Left lung (tissue), 10 donors: ENCODE data around the gene PTTG1IP. TPM values are rescaled to one million over a fixed set of nuclear protein-coding genes. Genes with fewer than 3 reads are reported as not detected.
A peak's percentile ranks its signal among the peaks of the same experiment; 100 is the strongest.

Source experiments
- ATAC-seq: fragments of 200-7000 bp; cut with Tn5 transposase; one replicate; pipeline ENCODE4 v1.9.1; 2020; ENCODE audit warnings: moderate library complexity
- DNase-seq, 4 donors: peaks; one replicate each; pipeline ENCODE4 v3.0.0-alpha.2; 2013 to 2020
- H3K27ac ChIP-seq, 2 donors: fragments of 200-600 bp; sonication (generic) in 1 of 2; one replicate each; pipeline versions ENCODE4 v1.5.0 to v1.8.0; 2020 to 2021
- H3K27me3 ChIP-seq, 2 donors: fragments of 200-600 bp; sonication (generic) in 1 of 2; one replicate each; pipeline versions ENCODE4 v1.5.0 to v1.8.0; 2020 to 2021
- H3K36me3 ChIP-seq, 2 donors: fragments of 200-600 bp; sonication (generic) in 1 of 2; one replicate each; pipeline versions ENCODE4 v1.5.0 to v1.8.0; 2020 to 2021
- H3K4me1 ChIP-seq, 2 donors: fragments of 200-600 bp; one replicate each; pipeline ENCODE4 v1.8.0; 2021
- H3K4me3 ChIP-seq, 2 donors: fragments of 200-600 bp; sonication (generic) in 1 of 2; one replicate each; pipeline versions ENCODE4 v1.5.0 to v1.8.0; 2020 to 2021; ENCODE audit warnings: mild to moderate bottlenecking in 1 of 2
- H3K9me3 ChIP-seq, 2 donors: fragments of 200-600 bp; sonication (generic) in 1 of 2; one replicate each; pipeline versions ENCODE4 v1.5.0 to v1.8.0; 2020 to 2021
- intact Hi-C, 2 donors: fragments of 100-400 bp; cut with DNase I; formaldehyde crosslinking; loops; one replicate each; pipeline versions ENCODE4 v1.11.2 to v1.14.2; 2022
- polyA plus RNA-seq, 6 donors: library from polyadenylated mRNA; unstranded; fragments of 120-200 nt; gene quantifications; one replicate each; pipeline ENCODE4 v1.2.1, GENCODE V29; 2013; ENCODE audit not compliant: insufficient read length in 6 of 6
- total RNA-seq, 2 donors: library from RNA; stranded (reverse); fragmentation: NEBNext Ultra II Directional; extraction: Animal tissue kit (Norgen Biotek cat#: 25700); gene quantifications; one replicate each; pipeline ENCODE4 v1.2.1, GENCODE V29; 2021
- TF ChIP-seq, protein P1 (sequence below), 2 donors: fragments of 200-600 bp; sonication (generic) in 1 of 2; IDR thresholded peaks; one replicate each; pipeline versions ENCODE4 v1.5.0 to v1.8.0; 2021; ENCODE audit warnings: antibody characterized with exemption in 2 of 2
- donor health status: DM: no; HTN: yes; CAD: no.
- donor health status: DM: no; HTN: no; CAD: no.

The PTTG1IP gene
- total and polyA plus RNA-seq, 8 donors = 195 to 263 (median 217) TPM

DNA sequence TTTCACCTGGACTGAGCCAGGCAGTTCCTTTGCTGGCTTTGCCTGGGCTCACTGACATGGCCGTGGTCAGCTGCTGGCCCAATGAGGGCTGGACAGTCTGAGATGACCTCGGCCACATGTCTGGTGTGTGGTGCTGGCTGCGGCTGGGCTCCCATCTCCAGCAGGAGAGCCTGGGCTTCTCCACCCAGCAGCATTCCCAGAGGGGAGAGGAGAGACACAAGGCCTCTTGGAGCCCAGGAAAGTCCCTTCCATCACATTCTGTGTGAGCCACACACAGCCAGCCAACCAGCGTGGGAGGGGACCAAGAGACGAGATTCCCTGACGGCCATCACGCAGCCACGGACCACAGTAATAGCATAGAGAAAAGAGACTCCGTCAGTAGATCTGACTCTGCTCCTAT lies 34.5 kb downstream of the PTTG1IP start:
- Histone ChIP-seq H3K27ac (no peak overlapping the region), H3K4me3 (no peak overlapping the region), H3K27me3 (peaks cover 0 to 18% of the 10 kb centered on the region in 2 donors), H3K36me3 (no peaks in the 10 kb centered on the region), H3K4me1 (no peaks in the 10 kb centered on the region), H3K9me3 (no peaks in the 10 kb centered on the region)
- DNase-seq (peak in 1 of 4 donors; percentile 28), ATAC-seq (no peak)
- intact Hi-C loops = no loop called here
- TF ChIP-seq, protein P1, sequence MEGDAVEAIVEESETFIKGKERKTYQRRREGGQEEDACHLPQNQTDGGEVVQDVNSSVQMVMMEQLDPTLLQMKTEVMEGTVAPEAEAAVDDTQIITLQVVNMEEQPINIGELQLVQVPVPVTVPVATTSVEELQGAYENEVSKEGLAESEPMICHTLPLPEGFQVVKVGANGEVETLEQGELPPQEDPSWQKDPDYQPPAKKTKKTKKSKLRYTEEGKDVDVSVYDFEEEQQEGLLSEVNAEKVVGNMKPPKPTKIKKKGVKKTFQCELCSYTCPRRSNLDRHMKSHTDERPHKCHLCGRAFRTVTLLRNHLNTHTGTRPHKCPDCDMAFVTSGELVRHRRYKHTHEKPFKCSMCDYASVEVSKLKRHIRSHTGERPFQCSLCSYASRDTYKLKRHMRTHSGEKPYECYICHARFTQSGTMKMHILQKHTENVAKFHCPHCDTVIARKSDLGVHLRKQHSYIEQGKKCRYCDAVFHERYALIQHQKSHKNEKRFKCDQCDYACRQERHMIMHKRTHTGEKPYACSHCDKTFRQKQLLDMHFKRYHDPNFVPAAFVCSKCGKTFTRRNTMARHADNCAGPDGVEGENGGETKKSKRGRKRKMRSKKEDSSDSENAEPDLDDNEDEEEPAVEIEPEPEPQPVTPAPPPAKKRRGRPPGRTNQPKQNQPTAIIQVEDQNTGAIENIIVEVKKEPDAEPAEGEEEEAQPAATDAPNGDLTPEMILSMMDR (IDR thresholded peaks at IDR 0.05) = no peak

DNA sequence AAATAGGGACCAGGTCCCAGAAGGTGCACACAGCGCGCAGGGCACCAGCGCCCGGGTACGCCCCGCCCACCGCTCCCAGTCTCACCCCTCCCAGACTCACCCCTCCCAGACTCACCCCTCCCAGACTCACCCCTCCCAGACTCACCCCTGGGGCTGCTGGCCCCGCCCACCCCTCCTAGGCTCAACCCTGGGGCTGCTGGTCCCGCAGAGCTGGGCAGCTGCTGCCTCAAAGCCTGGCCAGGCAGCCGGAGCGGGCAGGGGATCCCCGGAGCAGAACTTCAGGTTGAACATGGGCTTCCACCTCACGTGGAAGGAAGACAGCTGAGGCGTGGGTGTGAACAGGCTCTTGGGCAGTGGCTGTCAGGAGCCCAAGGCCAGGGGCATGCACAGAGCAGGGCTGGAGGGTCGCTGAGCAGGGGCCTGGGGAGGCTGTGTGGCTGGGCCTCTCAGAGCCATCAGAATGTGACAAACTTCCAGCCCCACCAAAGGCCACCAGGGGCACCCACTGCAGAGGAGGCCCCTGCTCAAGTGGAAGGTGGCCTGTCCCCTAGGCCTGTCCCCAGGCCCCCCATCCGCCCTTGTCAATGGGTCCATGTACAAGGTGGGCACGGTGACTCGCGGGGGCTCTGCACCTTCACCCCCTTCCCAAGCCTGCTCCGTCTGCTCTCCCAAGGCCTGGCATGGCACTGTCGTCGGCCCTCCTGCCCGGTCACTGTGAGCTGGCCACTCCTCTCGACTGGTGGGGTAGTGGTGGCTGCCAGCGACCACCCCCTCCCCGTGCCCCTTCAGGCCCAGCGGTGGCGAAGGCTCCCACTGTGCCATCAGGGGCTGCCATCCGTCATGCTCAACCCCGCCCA lies 35.2 kb downstream of the PTTG1IP start:
- no peak for ATAC-seq

DNA sequence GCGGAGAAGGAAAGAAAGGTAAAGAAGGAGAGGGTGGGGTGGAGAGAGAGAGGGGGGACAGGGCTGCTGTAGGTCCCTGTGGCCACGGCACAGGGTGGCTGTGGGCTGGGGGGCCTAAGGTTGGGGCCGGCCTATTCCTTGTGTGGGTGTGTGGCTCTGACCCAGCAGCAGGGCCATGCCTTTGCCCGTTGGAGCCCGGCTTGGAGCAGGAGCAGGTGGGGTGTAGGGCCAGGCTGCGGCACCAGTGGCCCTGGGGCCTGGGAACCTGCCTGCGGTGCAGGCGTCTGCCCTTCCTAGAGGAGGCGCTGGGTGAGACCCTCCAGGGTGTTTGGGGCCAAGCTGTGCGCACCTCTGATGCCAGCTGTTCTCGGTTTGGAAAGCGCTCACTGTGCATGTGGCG lies 36.0 kb downstream of the PTTG1IP start:
- Histone ChIP-seq H3K4me3 (no peak overlapping the region), H3K27ac (no peak overlapping the region), H3K27me3 (peaks cover 0 to 12% of the 10 kb centered on the region in 2 donors), H3K9me3 (no peaks in the 10 kb centered on the region), H3K4me1 (no peaks in the 10 kb centered on the region), H3K36me3 (no peaks in the 10 kb centered on the region)
- DNase-seq (peak in 1 of 4 donors; percentile 10), ATAC-seq (no peak)
- TF ChIP-seq, protein P1 (IDR thresholded peaks at IDR 0.05) = no peak
- intact Hi-C loops = no loop called here

More for the DNA sequence above, 35.2 kb downstream of the PTTG1IP start:
- intact Hi-C loops = no loop called here
- Histone ChIP-seq H3K4me1 (no peaks in the 10 kb centered on the region), H3K9me3 (no peaks in the 10 kb centered on the region), H3K4me3 (no peak overlapping the region), H3K27me3 (peaks cover 0 to 18% of the 10 kb centered on the region in 2 donors), H3K36me3 (no peaks in the 10 kb centered on the region), H3K27ac (no peak overlapping the region)
- peak in 1 of 4 donors; percentile 20 for DNase-seq
- TF ChIP-seq, protein P1 (IDR thresholded peaks at IDR 0.05) = no peak

DNA sequence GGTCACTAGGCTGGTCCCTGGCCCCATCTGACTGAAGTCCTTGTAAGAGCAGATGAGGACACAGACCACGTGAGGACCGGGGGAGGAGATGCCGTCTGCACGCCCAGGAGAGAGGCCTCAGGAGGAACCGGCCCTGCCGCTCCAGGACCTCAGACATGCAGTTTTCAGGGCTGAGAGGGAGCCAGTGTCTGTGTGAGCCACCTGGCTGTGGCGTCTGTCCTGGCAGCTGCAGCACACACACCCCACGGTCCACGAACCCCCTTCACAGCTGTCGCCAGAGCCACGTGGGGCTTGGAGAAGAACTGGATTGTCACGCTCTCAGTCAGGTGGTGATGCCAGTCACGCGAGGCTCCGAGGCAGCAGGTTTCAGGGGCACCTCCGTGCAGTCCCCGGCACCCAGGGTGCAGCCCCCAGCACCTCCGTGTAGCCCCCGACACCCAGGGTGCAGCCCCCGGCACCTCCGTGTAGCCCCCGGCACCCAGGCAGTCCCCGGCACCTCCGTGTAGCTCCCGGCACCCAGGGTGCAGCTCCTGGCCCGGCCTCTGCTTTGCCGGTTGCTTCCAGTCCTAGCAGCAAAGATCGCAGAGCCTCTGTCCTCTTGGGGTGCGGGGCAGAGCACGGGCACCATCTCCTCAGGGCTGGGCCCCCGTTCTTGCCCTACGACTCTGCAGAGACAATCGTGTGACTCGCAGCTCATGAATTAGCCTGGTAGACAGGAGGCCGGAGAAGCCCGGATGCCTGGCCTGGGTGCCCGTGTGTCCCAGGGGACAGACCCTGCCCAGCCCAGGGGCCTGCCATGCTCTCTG lies 36.6 kb downstream of the PTTG1IP start:
- Histone ChIP-seq H3K4me1 (no peaks in the 10 kb centered on the region), H3K4me3 (no peak overlapping the region), H3K27me3 (peaks cover 0 to 5% of the 10 kb centered on the region in 2 donors), H3K36me3 (no peaks in the 10 kb centered on the region), H3K9me3 (no peaks in the 10 kb centered on the region), H3K27ac (no peak overlapping the region)
- ATAC-seq (peak; percentile 83), DNase-seq (peak in 2 of 4 donors; percentile 42 to 56)
- TF ChIP-seq, protein P1 (IDR thresholded peaks at IDR 0.05) = no peak
- intact Hi-C loops = no loop called here

DNA sequence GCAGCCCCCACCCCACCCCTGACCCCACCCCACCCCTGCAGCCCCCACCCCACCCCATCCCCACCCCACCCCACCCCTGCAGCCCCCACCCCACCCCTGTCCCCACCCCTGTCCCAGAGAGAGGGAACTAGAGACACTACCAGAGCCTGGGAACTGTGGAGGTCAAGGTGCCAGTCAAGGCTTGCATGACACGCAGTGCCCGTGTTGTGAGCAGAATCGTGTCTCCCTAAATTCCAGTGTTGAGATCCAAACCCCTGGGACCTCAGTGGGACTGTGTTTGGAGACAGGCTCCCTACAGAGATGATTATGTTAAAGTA lies 37.2 kb downstream of the PTTG1IP start:
- Histone ChIP-seq H3K9me3 (no peaks in the 10 kb centered on the region), H3K36me3 (no peaks in the 10 kb centered on the region), H3K4me1 (no peaks in the 10 kb centered on the region), H3K27me3 (peaks cover 0 to 5% of the 10 kb centered on the region in 2 donors), H3K27ac (no peak overlapping the region), H3K4me3 (no peak overlapping the region)
- ATAC-seq (no peak), DNase-seq (no peak)
- intact Hi-C loops = no loop called here
- TF ChIP-seq, protein P1 (IDR thresholded peaks at IDR 0.05) = no peak
